GM12874 (cell line): ENCODE results near the gene MYBPHL.

Experiments
- CTCF ChIP-seq: IDR thresholded peaks from 2 replicates; pipeline ENCODE4 v1.5.1; 2011; ENCODE audit warnings: low read depth, mild to moderate bottlenecking, control low read depth, low read length, moderate library complexity; ENCODE audit not compliant: insufficient read depth

Gene MYBPHL

GRCh38 chr1:109259674-109260557 is 46.9 kb downstream of the MYBPHL start:
- no peak for TF ChIP-seq CTCF

GRCh38 chr1:109258481-109259466 is 48.0 kb downstream of the MYBPHL start:
- no peak for TF ChIP-seq CTCF

GRCh38 chr1:109257682-109258421 is 49.0 kb downstream of the MYBPHL start:
- TF ChIP-seq CTCF: no peak

- no peak for TF ChIP-seq CTCF
Measured at GRCh38 chr1:109256971-109257681, 49.7 kb downstream of the MYBPHL start.

- TF ChIP-seq CTCF: no peak
Measured at GRCh38 chr1:109256085-109256484, 50.7 kb downstream of the MYBPHL start.

GRCh38 chr1:109255678-109256077 is 51.1 kb downstream of the MYBPHL start:
- TF ChIP-seq CTCF: no peak
